Upper lobe of left lung (tissue), 4 donors: ENCODE data around the gene PDLIM7.

Experiments
- CTCF ChIP-seq, 6 experiments: fragments of 450-650 bp in 4 of 6; fragments of 200-600 bp in 2 of 6; sonication (generic) in 2 of 6; IDR thresholded peaks; one replicate each; pipeline ENCODE4 v1.5.1; 2016 to 2019; ENCODE audit warnings: antibody characterized with exemption in 6 of 6
- EP300 ChIP-seq, 4 donors: sonication (generic); formaldehyde crosslinking; IDR thresholded peaks; one replicate each; pipeline ENCODE4 v1.5.1; 2017; ENCODE audit warnings: antibody characterized with exemption in 4 of 4, control low read depth in 2 of 4

GRCh38 chr5:177445052-177445916 is 52.1 kb downstream of the PDLIM7 start:
- TF ChIP-seq CTCF (IDR thresholded peaks at IDR 0.05) (no peak), EP300 (IDR thresholded peaks at IDR 0.05) (no peak)
